PC-9 (cell line): ENCODE data around the gene LDHA.

Experiments used
- CTCF ChIP-seq: fragments of 200-600 bp; sonication (generic); conservative IDR thresholded peaks from 2 replicates; pipeline ENCODE4 v1.6.1; 2017; ENCODE audit warnings: mixed run types, antibody characterized with exemption, mild to moderate bottlenecking, moderate library complexity
- EZH2 ChIP-seq: fragments of 200-600 bp; sonication (generic); IDR thresholded peaks from 2 replicates; pipeline ENCODE4 v1.8.0; 2017; ENCODE audit warnings: antibody characterized with exemption, low read depth

- TF ChIP-seq CTCF (no peak), EZH2 (no peak)
Measured at GRCh38 chr11:18374956-18375355, 19.4 kb upstream of the LDHA start.
